ENCODE data around the gene PRKAA1. TPM values are rescaled to one million over a fixed set of nuclear protein-coding genes. Genes with fewer than 3 reads are reported as not detected.

Gene PRKAA1
- 105 and 146 TPM in 2 replicates for total RNA-seq

DNA sequence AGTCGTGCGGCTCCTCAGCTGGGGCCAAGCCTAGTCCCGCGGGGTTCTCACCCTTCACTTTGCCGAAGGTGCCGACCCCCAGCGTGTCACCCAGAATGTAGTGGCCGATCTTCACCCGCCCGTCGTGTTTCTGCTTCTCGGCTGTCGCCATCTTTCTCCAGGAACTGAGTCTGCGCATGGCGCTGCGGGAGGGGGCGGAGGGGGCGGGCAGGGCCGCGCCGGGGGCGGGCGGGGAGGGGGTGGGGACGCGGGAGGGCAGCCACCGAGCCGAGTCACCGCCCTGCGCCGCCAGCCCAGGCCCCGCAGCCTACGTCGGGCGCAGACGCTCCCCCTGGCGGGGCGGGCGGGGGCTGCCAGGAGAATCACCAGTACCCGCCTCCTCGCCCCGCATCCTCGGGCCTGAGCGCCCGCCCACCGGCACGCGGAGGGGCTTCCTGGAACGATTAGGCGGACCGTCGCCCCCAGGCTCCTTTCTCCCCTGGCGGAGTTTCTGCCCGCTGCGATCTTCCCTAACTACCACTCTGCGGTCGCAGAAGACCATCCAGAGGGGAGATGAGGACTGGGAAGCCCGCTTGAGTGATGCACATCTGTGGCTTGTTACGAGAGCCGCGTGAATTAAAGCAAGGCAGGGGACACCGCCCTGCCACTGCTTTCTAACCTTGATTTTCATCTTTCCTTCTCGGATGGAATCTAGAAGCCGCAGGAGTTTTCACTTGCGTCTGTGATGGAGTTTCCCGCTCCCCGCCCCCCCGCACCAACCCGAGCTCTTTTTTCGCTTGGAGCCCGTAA is at the start of gene PRKAA1:
Gene PRKAA1 (minus strand): TSS at position 363 of the 789 bp plus-strand sequence. CDS start 185 bp downstream, at position 178.

DNA sequence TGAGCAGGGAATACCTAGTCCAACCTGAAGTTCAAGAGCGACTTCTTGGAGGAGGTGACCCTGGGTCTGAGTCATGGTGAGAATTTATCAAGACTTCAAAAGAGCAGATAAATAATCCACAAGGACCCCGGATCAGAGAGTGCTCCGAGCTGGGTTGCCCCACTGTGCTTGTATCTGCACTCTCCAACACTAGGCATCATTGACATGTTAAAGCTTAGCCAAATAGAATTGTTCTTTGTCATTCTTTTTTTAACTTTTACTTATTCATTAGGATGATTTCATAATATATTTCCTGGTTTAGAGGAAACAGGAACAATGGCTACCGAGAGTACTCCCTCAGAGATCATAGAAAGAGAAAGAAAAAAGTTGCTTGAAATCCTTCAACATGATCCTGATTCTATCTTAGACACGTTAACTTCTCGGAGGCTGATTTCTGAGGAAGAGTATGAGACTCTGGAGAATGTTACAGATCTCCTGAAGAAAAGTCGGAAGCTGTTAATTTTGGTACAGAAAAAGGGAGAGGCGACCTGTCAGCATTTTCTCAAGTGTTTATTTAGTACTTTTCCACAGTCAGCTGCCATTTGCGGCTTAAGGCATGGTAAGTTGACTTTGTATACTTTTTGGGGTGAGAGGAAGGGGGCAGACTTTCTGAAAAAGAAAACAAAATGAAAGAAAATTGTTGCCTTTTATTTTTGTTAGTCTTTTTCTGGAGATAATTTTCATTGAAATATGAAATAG is 43.1 kb upstream of the PRKAA1 start, which contains the start of gene CARD6:
Gene CARD6 (plus strand): TSS at position 300 of the 738 bp plus-strand sequence. CDS start 16 bp downstream, at position 316.

DNA sequence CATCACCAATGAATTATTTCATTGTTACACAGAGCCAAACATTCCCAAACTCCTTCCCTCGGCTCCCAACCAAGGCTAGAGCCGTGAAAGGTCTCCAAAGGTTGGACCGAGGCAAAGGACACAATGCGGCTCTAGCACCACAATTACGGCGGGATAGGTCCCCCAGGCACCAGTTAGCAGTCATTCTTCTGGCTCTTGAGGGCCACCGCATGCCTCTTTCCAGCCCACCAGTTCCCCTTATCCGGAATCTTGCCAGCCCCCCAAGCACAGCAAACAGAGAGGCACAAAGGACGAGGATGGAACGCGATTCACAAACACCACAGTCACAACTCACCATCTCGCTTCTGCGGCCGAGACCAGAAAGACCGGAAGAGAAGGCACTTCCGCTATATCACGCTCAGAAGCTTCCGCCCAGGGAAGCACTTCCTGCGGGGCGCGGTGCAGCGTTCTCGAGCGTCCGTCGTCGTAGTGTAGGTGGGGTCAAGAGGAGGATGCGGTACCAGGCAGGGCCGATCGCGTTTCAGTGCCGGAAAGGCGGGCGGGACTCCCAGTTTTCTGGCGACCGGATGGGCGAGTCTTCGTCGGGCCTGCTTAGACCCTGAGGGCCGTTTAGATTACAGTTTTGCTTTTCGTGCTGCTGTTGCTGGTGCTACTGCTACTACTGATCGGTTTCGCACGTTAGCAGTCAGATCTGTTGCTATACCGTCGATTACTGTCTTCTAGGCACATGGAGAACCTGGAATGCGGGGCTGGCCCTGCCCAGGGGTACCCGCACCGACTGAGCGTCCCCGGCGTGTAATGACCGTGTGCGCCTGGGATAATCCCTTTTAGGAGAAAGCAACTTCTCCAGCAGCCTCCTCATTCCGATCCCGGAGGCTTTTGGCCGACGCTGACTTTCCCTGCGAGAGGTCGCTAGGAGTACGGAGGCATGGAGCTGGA is 36.9 kb upstream of the PRKAA1 start, which contains the start of gene RPL37:
Gene RPL37 (minus strand): TSS at position 374 of the 939 bp plus-strand sequence. CDS start 37 bp downstream, at position 337.

DNA sequence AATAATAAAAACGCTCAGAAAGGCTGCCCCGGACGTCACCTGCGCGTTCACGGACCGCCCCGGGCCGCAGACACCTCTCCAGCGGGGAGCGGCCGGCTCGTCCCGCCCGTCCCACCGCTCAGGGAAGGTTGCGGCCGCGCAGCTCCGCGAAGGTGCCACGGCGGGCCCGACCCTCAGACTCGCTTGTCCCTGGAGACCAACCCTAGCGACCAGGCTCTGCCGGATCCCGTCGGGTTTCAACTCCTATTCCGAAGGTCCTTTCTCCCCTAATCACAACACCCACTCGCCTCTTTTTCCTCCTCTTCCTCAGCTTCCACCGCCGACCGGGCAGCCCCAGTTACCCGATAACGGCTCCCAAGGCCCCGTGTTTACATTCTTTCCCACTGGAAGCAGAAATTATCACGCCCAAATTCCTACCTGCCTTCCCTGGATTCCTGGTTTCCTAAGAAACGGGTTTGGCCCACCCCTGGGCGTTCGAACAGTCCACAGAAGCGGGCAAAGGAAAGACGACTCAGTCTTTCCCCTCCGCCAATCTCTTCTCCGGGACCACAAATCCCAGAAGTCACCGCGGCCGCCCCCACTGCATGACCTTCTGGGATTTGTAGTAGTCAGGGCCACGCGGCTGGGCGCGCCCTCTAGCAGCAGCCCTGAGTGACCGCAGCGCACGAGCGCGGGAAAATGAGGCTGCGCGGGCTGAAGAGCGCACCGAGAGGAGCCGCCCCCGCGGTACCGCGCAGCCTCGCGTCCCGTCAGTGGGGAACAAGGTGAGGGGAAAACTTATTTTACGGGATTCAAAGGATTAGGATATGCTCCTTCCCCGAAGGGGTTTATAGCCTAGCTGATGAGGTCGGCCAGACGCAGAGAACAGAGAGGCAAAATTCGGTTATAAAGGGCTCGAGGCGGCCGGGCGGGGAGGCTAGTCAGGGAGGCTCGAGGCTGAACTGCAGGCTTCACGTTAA is 42.5 kb downstream of the PRKAA1 start, which contains the start of gene TTC33:
Gene TTC33 (minus strand): TSS at position 555 of the 959 bp plus-strand sequence. CDS start 8,943 bp downstream, outside the sequence.

Small RNA genes within 50 kb of the gene (small RNA-seq; reads per million reads assigned to genes)
- gene RF00191: not detected
- gene SNORD72: 4.6 reads per million, percentile 92 among the genes with 10 or more reads in this experiment

Other genes with a start within 250 kb of the PRKAA1 start
- 83.0 and 92.9 TPM in 2 replicates for gene PTGER4, start 118.5 kb downstream of the PRKAA1 start, total RNA-seq
- 10.8 and 13.4 TPM in 2 replicates for gene TTC33, start 42.4 kb downstream of the PRKAA1 start, total RNA-seq
- 137 and 204 TPM in 2 replicates for gene RPL37, start 36.8 kb upstream of the PRKAA1 start, total RNA-seq
- 35.9 and 45.8 TPM in 2 replicates for gene CARD6, start 43.0 kb upstream of the PRKAA1 start, total RNA-seq
- gene C7, start 111.1 kb upstream of the PRKAA1 start, total RNA-seq: 0.67 and 3.9 TPM in 2 replicates

All from vein endothelial cell (primary cell).